ENCODE data around the gene SUCO. TPM values are rescaled to one million over a fixed set of nuclear protein-coding genes. Genes with fewer than 3 reads are reported as not detected.

The SUCO gene
- polyA plus RNA-seq, 1 of the 3 experiments (the other 2 are of a cell fraction), result 5.4 TPM

GRCh38 chr1:172537366-172537765 lies 4.4 kb downstream of the SUCO start:
- Histone ChIP-seq H3K9ac (no peak overlapping the region), H3K79me2 (ENCODE audit: insufficient read depth) (peaks cover 93% of the 10 kb centered on the region), H3K4me2 (no peak overlapping the region), H3F3A (replicated peaks; ENCODE audit: insufficient read depth) (no peaks in the 10 kb centered on the region), H3K9me3 (no peaks in the 10 kb centered on the region), H3K27me3 (ENCODE audit: insufficient read depth) (no peaks in the 10 kb centered on the region), H3K27ac (ENCODE audit: low read depth in 2 of 2, low read length in 1 of 2) (no peak overlapping the region), H3K4me1 (ENCODE audit: control insufficient read depth in 1 of 2, insufficient read depth in 2 of 2, low read depth in 1 of 2, low read length in 1 of 2) (peaks cover 6 to 38% of the 10 kb centered on the region in 2 experiments; a peak in 3 of 4 replicates), H4K20me1 (ENCODE audit: insufficient read depth) (peaks cover 65% of the 10 kb centered on the region), H2AFZ (ENCODE audit: low read depth) (no peak overlapping the region), H3K36me3 (replicated peaks in 1 of 2; ENCODE audit: control insufficient read depth in 1 of 2, insufficient read depth in 2 of 2, low read length in 1 of 2) (no peaks in the 10 kb centered on the region), H3K9me2 (no peaks in the 10 kb centered on the region), H3K4me3 (ENCODE audit: low read depth in 2 of 2, low read length in 1 of 2) (no peak overlapping the region)
- no peak for DNase-seq
- CTCF ChIA-PET, result interaction anchor here (2.6 kb wide), 1 partner anchor 11 kb away, joined by 7 read pairs; no protein-coding TSS in a partner anchor
- no peak for TF ChIP-seq YY1 (IDR thresholded peaks at IDR 0.05; ENCODE audit: low read depth)
- no peak for TF ChIP-seq REST (IDR thresholded peaks at IDR 0.05; ENCODE audit: low read depth, low read length)
- TF ChIP-seq PBX3 (IDR thresholded peaks at IDR 0.05), result no peak
- TF ChIP-seq TEAD4 (IDR thresholded peaks at IDR 0.05; ENCODE audit: borderline replicate concordance, insufficient read depth), result no peak
- 82% methylated on average over 2 of the region's 2 CpGs for WGBS (ENCODE audit: low lambda C conversion rate)
- POLR2A ChIA-PET, result no interaction called here

- peaks cover 99% of the 10 kb centered on the region for H3K79me2 ChIP-seq (ENCODE audit: insufficient read depth)
- no peak overlapping the region for H2AFZ ChIP-seq (ENCODE audit: low read depth)
- DNase-seq, result peak; percentile 3
- no peak overlapping the region for H3K27ac ChIP-seq (ENCODE audit: low read depth in 2 of 2, low read length in 1 of 2)
- H3K36me3 ChIP-seq (replicated peaks in 1 of 2; ENCODE audit: control insufficient read depth in 1 of 2, insufficient read depth in 2 of 2, low read length in 1 of 2), result no peaks in the 10 kb centered on the region
- ChIA-PET CTCF (interaction anchor here (2.6 kb wide), 1 partner anchor 11 kb away, joined by 7 read pairs; no protein-coding TSS in a partner anchor), POLR2A (no interaction called here)
- no peaks in the 10 kb centered on the region for H3F3A ChIP-seq (replicated peaks; ENCODE audit: insufficient read depth)
- TF ChIP-seq REST (IDR thresholded peaks at IDR 0.05; ENCODE audit: low read depth, low read length), result no peak
- 0 out of 2 replicates have a peak, but pooled peaks have one; percentile 10 for TF ChIP-seq TCF12 (IDR thresholded peaks at IDR 0.05)
- H3K9me3 ChIP-seq, result no peaks in the 10 kb centered on the region
- H3K27me3 ChIP-seq (ENCODE audit: insufficient read depth), result no peaks in the 10 kb centered on the region
- peaks cover 6 to 38% of the 10 kb centered on the region in 2 experiments; a peak in 3 of 4 replicates for H3K4me1 ChIP-seq (ENCODE audit: control insufficient read depth in 1 of 2, insufficient read depth in 2 of 2, low read depth in 1 of 2, low read length in 1 of 2)
- H3K4me2 ChIP-seq, result no peak overlapping the region
- WGBS (ENCODE audit: low lambda C conversion rate), result 94% methylated on average over 5 of the region's 5 CpGs
- H3K9ac ChIP-seq, result no peak overlapping the region
- peaks cover 69% of the 10 kb centered on the region for H4K20me1 ChIP-seq (ENCODE audit: insufficient read depth)
- H3K4me3 ChIP-seq (ENCODE audit: low read depth in 2 of 2, low read length in 1 of 2), result no peak overlapping the region
- H3K9me2 ChIP-seq, result no peaks in the 10 kb centered on the region
Measured at GRCh38 chr1:172537827-172538391, 5.0 kb downstream of the SUCO start.

All from SK-N-SH (cell line).